ENCODE measurements around the gene WWTR1. TPM values are rescaled to one million over a fixed set of nuclear protein-coding genes. Genes with fewer than 3 reads are reported as not detected.

Gene WWTR1
- total RNA-seq, 3 donors from 2014 or later = 11.6 to 217 (median 20.7) TPM

DNA sequence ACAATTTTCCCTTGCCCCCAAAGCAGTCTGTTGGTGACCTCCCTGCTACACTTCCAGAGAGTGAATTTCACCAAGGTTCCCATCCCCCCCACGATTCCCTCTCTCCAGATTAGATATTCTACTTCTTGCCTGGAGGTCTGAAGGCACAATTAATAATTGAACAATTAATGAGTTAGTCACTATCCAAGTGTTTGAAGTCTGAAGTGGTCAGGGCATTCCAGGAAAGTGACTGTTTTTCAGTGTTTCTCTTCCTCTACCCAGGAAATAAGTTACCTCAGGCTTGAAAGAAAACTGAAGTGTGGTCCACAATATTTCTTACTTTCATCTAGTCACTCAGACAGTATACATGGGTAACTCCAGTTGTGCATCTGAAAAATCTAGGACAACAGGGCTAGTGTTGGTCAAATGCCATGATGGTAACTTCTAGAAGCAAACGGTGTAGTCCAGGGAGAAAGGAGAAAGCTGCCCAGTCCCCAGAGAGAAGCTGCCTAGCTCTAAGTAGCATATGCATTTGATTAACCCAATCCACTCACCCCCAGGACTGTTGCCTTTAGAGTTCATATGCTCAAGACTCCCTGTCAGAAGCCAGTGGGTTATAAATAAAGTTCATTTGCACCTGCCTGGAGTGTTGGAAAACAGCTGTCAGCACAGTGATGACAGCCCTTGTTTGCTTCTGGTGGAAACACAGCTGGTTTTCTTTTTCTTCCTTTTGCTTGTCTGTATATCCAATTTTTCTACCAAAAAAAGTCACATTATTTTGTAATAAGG is 185.6 kb downstream of the WWTR1 start:
- no peaks in the 10 kb centered on the region for H3K36me3 ChIP-seq (ENCODE audit: low read depth)
- no peaks in the 10 kb centered on the region for H3K9me3 ChIP-seq
- H3K4me1 ChIP-seq (ENCODE audit: low read depth) = peaks cover 15% of the 10 kb centered on the region
- ATAC-seq (no peak), DNase-seq (no peak)
- H3K4me3 ChIP-seq = no peak overlapping the region
- intact Hi-C loops (cut with DNase I, micrococcal nuclease) = loop anchor here in 1 of 2 donors (10.0 kb wide), 1 partner anchor 67 kb away; no protein-coding TSS in a partner anchor
- TF ChIP-seq, protein P1, sequence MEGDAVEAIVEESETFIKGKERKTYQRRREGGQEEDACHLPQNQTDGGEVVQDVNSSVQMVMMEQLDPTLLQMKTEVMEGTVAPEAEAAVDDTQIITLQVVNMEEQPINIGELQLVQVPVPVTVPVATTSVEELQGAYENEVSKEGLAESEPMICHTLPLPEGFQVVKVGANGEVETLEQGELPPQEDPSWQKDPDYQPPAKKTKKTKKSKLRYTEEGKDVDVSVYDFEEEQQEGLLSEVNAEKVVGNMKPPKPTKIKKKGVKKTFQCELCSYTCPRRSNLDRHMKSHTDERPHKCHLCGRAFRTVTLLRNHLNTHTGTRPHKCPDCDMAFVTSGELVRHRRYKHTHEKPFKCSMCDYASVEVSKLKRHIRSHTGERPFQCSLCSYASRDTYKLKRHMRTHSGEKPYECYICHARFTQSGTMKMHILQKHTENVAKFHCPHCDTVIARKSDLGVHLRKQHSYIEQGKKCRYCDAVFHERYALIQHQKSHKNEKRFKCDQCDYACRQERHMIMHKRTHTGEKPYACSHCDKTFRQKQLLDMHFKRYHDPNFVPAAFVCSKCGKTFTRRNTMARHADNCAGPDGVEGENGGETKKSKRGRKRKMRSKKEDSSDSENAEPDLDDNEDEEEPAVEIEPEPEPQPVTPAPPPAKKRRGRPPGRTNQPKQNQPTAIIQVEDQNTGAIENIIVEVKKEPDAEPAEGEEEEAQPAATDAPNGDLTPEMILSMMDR (IDR thresholded peaks at IDR 0.05) = no peak

DNA sequence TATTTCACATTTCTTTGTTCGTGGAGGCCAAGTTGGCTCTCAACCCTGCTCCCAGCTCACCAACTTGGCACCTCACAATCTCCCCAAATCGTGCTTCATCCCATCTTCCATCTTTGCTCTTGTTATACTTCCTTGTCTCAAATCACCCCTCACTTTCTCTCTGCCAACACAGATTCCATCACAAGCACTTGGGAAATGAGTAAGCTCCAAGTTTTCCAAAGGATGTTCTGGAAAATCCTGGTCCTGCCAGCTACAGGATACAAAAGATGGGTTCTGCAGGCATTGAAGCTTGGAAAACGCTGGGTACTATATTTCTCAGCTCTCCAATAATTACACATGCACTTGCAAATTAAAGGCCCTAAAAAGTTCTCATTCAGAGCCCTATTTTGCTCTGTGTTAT is 187.4 kb downstream of the WWTR1 start:
- ATAC-seq = no peak
- TF ChIP-seq, protein P1 (IDR thresholded peaks at IDR 0.05) = no peak
- intact Hi-C loops (cut with DNase I, micrococcal nuclease) = loop anchor here in 1 of 2 donors (10.0 kb wide), 1 partner anchor 66 kb away; no protein-coding TSS in a partner anchor
- DNase-seq = no peak
- peaks cover 15% of the 10 kb centered on the region for H3K4me1 ChIP-seq (ENCODE audit: low read depth)
- H3K9me3 ChIP-seq = no peaks in the 10 kb centered on the region
- H3K36me3 ChIP-seq (ENCODE audit: low read depth) = no peaks in the 10 kb centered on the region
- H3K4me3 ChIP-seq = no peak overlapping the region

DNA sequence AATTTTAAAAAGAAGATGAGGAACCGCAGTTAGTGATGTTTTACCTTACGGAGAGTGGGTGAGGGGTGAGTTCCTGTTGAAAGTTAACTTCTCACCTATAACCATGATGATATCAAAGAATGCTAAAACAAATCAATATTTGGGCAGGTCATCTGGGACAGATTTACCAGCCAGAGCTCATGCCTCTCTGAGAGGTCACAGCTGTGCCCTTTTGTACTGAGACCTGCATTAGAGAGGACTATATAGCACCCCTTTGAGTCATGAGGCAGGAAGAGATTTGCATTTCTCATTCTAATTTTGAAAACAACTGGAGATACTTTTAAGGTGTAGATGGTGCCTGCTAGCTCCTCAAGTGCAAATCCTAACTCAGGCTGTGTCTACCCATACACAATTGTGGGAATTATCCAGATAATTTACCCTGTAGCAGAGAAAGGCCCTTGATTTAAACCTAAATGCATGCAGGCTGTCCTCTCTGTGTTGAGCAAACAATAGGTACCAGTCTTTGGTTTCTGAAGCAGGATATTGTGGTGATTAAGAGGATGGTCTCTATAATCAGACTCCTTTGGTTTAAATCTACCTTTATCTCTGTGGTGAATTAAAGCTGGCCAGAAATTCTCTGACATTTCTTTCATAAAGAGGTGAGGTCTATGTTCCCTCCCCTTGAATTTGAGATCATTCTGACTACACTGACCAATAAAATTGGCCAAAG is 189.2 kb downstream of the WWTR1 start:
- no peak for DNase-seq
- H3K4me3 ChIP-seq = no peak overlapping the region
- no peaks in the 10 kb centered on the region for H3K36me3 ChIP-seq (ENCODE audit: low read depth)
- intact Hi-C loops (cut with DNase I, micrococcal nuclease) = no loop called here
- TF ChIP-seq, protein P1 (IDR thresholded peaks at IDR 0.05) = no peak
- peaks cover 4% of the 10 kb centered on the region for H3K4me1 ChIP-seq (ENCODE audit: low read depth)
- ATAC-seq = peak; percentile 22
- H3K9me3 ChIP-seq = no peaks in the 10 kb centered on the region

Other genes with a start within 250 kb of the WWTR1 start
- 1 to 10 TPM in 1 of 3 donors, under 1 TPM in 1, not detected in 1; 0.14 to 7.1 TPM for gene TM4SF4, start 183.3 kb downstream of the WWTR1 start, total RNA-seq
- gene COMMD2, start 94.5 kb upstream of the WWTR1 start, total RNA-seq = 10 to 100 TPM; 19.7 to 26.9 (median 25.4) TPM
- gene ANKUB1, start 134.5 kb upstream of the WWTR1 start, total RNA-seq = not detected
- gene RNF13, start 155.2 kb upstream of the WWTR1 start, total RNA-seq = 10 to 100 TPM; 52.6 to 85.0 (median 64.9) TPM

Data from mucosa of descending colon (tissue), 3 donors.